Measurements from ENCODE around the gene FAM237B. TPM values are rescaled to one million over a fixed set of nuclear protein-coding genes. Genes with fewer than 3 reads are reported as not detected.

Gene FAM237B
- total and polyA plus RNA-seq, 2 of the 13 experiments (the other 11 are each of a cell fraction or from before 2014, with no cell fraction given) = not detected

- no peak for TF ChIP-seq ZNF609 (CRISPR knock-in tag; IDR thresholded peaks at IDR 0.05; ENCODE audit: borderline replicate concordance)
- no peak for TF ChIP-seq FIP1L1 (IDR thresholded peaks at IDR 0.05; ENCODE audit: borderline replicate concordance, insufficient read depth, low read depth, low read length)
- no peak for TF ChIP-seq TFDP2 (CRISPR knock-in tag; IDR thresholded peaks at IDR 0.05)
- no peak for TF ChIP-seq ZC3H4 (CRISPR knock-in tag; IDR thresholded peaks at IDR 0.05; ENCODE audit: borderline replicate concordance)
- TF ChIP-seq ZNF292 (CRISPR knock-in tag; IDR thresholded peaks at IDR 0.05; ENCODE audit: borderline replicate concordance, low read depth) = peak; percentile 38; the same call in 1 of the 2 replicates
- no peak for TF ChIP-seq KDM2A (CRISPR knock-in tag; IDR thresholded peaks at IDR 0.05; ENCODE audit: borderline replicate concordance, low read depth)
- no peak for TF ChIP-seq SP5 (CRISPR knock-in tag; IDR thresholded peaks at IDR 0.05; ENCODE audit: borderline replicate concordance, low read depth)
Observed at GRCh38 chr7:90345595-90346335, 24.7 kb upstream of the FAM237B start (continued).
